Measurements from ENCODE around the gene ZCCHC14. TPM values are rescaled to one million over a fixed set of nuclear protein-coding genes. Genes with fewer than 3 reads are reported as not detected.

ZCCHC14 gene
- total and polyA plus RNA-seq, 2 of the 13 experiments (the other 11 are each of a cell fraction or from before 2014, with no cell fraction given), result 12.4 to 12.5 TPM

DNA sequence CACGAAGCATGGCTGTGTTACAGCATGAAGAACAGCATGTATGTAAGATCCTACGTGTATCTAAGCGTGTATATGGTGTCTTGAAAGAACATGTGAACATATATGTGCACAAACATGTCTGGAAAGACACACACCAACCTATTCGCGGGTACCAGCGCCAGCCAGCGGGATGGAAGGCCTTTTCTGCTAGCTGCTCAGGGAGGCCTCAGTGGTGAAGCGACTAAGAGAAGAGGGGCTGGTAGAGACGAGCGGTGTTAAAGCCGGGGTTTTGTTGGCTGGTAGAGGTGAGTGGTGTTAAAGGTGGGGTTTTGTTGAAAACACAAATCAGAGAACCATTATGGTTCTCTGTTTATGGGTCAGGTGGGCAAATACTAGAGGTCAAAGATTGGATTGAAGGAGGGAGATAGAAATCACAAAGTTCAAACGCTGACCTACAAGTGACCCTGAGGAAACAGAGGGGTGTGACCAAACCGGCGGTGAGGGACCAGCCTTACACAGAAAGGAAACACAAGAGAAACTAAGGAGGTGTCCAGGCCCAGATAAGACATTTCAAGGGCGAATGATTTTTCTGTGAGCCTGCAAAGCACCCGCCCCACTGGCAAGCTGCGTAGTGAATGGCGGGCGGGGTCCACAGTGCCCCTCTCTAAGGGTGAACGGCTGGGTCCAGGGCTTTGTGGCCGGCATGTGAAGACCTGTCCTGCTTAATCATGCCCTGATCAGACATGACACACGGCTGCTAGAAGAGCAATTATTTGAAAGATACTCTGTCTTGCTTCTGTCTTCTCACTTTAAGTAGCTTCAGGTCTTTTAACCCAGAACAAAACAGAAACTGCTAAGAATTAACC, 8.1 kb downstream of the ZCCHC14 start (continued):
- TF ChIP-seq, protein P1, sequence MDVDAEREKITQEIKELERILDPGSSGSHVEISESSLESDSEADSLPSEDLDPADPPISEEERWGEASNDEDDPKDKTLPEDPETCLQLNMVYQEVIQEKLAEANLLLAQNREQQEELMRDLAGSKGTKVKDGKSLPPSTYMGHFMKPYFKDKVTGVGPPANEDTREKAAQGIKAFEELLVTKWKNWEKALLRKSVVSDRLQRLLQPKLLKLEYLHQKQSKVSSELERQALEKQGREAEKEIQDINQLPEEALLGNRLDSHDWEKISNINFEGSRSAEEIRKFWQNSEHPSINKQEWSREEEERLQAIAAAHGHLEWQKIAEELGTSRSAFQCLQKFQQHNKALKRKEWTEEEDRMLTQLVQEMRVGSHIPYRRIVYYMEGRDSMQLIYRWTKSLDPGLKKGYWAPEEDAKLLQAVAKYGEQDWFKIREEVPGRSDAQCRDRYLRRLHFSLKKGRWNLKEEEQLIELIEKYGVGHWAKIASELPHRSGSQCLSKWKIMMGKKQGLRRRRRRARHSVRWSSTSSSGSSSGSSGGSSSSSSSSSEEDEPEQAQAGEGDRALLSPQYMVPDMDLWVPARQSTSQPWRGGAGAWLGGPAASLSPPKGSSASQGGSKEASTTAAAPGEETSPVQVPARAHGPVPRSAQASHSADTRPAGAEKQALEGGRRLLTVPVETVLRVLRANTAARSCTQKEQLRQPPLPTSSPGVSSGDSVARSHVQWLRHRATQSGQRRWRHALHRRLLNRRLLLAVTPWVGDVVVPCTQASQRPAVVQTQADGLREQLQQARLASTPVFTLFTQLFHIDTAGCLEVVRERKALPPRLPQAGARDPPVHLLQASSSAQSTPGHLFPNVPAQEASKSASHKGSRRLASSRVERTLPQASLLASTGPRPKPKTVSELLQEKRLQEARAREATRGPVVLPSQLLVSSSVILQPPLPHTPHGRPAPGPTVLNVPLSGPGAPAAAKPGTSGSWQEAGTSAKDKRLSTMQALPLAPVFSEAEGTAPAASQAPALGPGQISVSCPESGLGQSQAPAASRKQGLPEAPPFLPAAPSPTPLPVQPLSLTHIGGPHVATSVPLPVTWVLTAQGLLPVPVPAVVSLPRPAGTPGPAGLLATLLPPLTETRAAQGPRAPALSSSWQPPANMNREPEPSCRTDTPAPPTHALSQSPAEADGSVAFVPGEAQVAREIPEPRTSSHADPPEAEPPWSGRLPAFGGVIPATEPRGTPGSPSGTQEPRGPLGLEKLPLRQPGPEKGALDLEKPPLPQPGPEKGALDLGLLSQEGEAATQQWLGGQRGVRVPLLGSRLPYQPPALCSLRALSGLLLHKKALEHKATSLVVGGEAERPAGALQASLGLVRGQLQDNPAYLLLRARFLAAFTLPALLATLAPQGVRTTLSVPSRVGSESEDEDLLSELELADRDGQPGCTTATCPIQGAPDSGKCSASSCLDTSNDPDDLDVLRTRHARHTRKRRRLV (CRISPR knock-in tag; IDR thresholded peaks at IDR 0.05), result no peak
- TF ChIP-seq ZFP90 (CRISPR knock-in tag; IDR thresholded peaks at IDR 0.05; ENCODE audit: borderline replicate concordance), result no peak
- TF ChIP-seq ZNF878 (CRISPR knock-in tag; IDR thresholded peaks at IDR 0.05), result no peak
- no peak for TF ChIP-seq KLF9 (CRISPR knock-in tag; IDR thresholded peaks at IDR 0.05; ENCODE audit: low read depth)
- TF ChIP-seq, protein P2, sequence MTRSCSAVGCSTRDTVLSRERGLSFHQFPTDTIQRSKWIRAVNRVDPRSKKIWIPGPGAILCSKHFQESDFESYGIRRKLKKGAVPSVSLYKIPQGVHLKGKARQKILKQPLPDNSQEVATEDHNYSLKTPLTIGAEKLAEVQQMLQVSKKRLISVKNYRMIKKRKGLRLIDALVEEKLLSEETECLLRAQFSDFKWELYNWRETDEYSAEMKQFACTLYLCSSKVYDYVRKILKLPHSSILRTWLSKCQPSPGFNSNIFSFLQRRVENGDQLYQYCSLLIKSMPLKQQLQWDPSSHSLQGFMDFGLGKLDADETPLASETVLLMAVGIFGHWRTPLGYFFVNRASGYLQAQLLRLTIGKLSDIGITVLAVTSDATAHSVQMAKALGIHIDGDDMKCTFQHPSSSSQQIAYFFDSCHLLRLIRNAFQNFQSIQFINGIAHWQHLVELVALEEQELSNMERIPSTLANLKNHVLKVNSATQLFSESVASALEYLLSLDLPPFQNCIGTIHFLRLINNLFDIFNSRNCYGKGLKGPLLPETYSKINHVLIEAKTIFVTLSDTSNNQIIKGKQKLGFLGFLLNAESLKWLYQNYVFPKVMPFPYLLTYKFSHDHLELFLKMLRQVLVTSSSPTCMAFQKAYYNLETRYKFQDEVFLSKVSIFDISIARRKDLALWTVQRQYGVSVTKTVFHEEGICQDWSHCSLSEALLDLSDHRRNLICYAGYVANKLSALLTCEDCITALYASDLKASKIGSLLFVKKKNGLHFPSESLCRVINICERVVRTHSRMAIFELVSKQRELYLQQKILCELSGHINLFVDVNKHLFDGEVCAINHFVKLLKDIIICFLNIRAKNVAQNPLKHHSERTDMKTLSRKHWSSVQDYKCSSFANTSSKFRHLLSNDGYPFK (CRISPR knock-in tag; IDR thresholded peaks at IDR 0.05; ENCODE audit: borderline replicate concordance), result no peak
- no peak for TF ChIP-seq ZNF224 (CRISPR knock-in tag; IDR thresholded peaks at IDR 0.05)
- TF ChIP-seq DPF2 (CRISPR knock-in tag; IDR thresholded peaks at IDR 0.05; ENCODE audit: borderline replicate concordance, low read depth), result no peak
- TF ChIP-seq, protein P3, sequence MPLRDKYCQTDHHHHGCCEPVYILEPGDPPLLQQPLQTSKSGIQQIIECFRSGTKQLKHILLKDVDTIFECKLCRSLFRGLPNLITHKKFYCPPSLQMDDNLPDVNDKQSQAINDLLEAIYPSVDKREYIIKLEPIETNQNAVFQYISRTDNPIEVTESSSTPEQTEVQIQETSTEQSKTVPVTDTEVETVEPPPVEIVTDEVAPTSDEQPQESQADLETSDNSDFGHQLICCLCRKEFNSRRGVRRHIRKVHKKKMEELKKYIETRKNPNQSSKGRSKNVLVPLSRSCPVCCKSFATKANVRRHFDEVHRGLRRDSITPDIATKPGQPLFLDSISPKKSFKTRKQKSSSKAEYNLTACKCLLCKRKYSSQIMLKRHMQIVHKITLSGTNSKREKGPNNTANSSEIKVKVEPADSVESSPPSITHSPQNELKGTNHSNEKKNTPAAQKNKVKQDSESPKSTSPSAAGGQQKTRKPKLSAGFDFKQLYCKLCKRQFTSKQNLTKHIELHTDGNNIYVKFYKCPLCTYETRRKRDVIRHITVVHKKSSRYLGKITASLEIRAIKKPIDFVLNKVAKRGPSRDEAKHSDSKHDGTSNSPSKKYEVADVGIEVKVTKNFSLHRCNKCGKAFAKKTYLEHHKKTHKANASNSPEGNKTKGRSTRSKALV (CRISPR knock-in tag; IDR thresholded peaks at IDR 0.05), result no peak
- TF ChIP-seq, protein P4, sequence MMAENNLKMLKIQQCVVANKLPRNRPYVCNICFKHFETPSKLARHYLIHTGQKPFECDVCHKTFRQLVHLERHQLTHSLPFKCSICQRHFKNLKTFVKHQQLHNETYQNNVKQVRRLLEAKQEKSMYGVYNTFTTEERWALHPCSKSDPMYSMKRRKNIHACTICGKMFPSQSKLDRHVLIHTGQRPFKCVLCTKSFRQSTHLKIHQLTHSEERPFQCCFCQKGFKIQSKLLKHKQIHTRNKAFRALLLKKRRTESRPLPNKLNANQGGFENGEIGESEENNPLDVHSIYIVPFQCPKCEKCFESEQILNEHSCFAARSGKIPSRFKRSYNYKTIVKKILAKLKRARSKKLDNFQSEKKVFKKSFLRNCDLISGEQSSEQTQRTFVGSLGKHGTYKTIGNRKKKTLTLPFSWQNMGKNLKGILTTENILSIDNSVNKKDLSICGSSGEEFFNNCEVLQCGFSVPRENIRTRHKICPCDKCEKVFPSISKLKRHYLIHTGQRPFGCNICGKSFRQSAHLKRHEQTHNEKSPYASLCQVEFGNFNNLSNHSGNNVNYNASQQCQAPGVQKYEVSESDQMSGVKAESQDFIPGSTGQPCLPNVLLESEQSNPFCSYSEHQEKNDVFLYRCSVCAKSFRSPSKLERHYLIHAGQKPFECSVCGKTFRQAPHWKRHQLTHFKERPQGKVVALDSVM (CRISPR knock-in tag; IDR thresholded peaks at IDR 0.05), result no peak
- TF ChIP-seq, protein P5, sequence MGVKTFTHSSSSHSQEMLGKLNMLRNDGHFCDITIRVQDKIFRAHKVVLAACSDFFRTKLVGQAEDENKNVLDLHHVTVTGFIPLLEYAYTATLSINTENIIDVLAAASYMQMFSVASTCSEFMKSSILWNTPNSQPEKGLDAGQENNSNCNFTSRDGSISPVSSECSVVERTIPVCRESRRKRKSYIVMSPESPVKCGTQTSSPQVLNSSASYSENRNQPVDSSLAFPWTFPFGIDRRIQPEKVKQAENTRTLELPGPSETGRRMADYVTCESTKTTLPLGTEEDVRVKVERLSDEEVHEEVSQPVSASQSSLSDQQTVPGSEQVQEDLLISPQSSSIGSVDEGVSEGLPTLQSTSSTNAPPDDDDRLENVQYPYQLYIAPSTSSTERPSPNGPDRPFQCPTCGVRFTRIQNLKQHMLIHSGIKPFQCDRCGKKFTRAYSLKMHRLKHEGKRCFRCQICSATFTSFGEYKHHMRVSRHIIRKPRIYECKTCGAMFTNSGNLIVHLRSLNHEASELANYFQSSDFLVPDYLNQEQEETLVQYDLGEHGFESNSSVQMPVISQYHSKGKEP (CRISPR knock-in tag; IDR thresholded peaks at IDR 0.05), result no peak
- TF ChIP-seq, protein P6, sequence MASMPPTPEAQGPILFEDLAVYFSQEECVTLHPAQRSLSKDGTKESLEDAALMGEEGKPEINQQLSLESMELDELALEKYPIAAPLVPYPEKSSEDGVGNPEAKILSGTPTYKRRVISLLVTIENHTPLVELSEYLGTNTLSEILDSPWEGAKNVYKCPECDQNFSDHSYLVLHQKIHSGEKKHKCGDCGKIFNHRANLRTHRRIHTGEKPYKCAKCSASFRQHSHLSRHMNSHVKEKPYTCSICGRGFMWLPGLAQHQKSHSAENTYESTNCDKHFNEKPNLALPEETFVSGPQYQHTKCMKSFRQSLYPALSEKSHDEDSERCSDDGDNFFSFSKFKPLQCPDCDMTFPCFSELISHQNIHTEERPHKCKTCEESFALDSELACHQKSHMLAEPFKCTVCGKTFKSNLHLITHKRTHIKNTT (CRISPR knock-in tag; IDR thresholded peaks at IDR 0.05), result no peak
- 0 out of 2 replicates have a peak, but pooled peaks have one; percentile 41 for TF ChIP-seq SALL1 (CRISPR knock-in tag; IDR thresholded peaks at IDR 0.05)

Measured in HepG2 (cell line).